ENCODE data around the gene TMEM184B.

The TMEM184B gene

DNA sequence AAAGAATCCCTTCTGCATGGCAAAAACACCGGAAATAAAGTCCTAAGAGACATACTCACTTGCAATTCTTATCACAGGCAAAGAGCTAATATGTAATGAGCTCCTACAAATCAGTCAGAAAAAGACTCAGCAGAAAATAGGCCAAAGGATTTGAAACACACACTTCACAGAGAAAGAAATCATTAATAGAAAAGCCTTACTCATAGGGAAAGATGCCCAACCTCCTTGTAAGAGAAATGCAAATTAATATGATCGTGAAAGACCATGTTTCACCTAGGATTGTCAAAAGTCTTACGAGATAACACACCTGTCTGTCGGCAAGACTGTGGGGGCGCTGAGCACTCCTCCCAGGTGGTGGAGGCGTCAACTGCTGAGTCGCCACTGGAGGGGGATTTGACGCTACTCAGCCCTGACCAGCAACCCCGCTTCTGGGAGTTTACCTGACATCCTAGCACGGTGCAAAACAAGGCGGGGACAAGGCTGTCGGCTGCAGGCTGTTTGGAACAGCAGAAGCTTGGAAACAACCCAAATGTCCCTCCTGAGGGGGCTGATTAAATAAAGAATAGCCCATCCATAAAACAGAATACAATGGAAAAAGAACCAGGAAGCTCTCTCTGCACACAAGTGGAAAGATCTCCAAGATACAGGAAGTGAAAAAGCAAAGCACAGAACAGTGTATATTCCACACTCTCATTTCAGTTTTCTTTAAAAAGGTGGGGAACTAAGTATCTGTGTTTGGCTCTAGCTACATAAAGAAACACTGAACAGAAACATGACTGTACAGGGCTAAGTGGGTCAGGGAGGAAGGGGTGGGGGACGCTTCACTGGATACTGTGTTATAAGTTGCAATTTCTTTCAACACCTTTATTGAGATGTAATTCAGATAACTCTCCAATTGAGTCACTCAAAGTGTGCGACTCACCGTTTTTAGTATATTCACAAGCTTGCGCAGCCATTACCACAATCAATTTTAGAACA lies 33.0 kb upstream of the TMEM184B start:
- Histone ChIP-seq H4K20me1 (ENCODE audit: control insufficient read depth, insufficient read depth, low read depth, low read length) (peaks cover 21% of the 10 kb centered on the region), H3K4me1 (ENCODE audit: control insufficient read depth, low read length) (peaks cover 46% of the 10 kb centered on the region), H3K27ac (ENCODE audit: low read depth, low read length) (peak overlapping the region; percentile 73), H3K9me2 (replicated peaks; ENCODE audit: control insufficient read depth, low read length) (no peaks in the 10 kb centered on the region), H3F3A (ENCODE audit: control insufficient read depth, insufficient read depth) (peaks cover 19% of the 10 kb centered on the region), H3K36me3 (ENCODE audit: control insufficient read depth, low read length) (peaks cover 56% of the 10 kb centered on the region), H3K4me3 (ENCODE audit: low read length) (peak overlapping the region; percentile 47), H3K4me2 (ENCODE audit: low read length) (peak overlapping the region; percentile 72), H3K79me2 (ENCODE audit: control insufficient read depth, low read length) (peaks cover 78% of the 10 kb centered on the region), H3K27me3 (ENCODE audit: control insufficient read depth, low read length) (no peaks in the 10 kb centered on the region), H3K9me3 (ENCODE audit: control insufficient read depth, insufficient read depth, low read length) (no peaks in the 10 kb centered on the region)
- TF ChIP-seq, protein P1, sequence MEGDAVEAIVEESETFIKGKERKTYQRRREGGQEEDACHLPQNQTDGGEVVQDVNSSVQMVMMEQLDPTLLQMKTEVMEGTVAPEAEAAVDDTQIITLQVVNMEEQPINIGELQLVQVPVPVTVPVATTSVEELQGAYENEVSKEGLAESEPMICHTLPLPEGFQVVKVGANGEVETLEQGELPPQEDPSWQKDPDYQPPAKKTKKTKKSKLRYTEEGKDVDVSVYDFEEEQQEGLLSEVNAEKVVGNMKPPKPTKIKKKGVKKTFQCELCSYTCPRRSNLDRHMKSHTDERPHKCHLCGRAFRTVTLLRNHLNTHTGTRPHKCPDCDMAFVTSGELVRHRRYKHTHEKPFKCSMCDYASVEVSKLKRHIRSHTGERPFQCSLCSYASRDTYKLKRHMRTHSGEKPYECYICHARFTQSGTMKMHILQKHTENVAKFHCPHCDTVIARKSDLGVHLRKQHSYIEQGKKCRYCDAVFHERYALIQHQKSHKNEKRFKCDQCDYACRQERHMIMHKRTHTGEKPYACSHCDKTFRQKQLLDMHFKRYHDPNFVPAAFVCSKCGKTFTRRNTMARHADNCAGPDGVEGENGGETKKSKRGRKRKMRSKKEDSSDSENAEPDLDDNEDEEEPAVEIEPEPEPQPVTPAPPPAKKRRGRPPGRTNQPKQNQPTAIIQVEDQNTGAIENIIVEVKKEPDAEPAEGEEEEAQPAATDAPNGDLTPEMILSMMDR (IDR thresholded peaks at IDR 0.05; ENCODE audit: low read depth, low read length, poor library complexity, severe bottlenecking): peak; percentile 40
- no peak for TF ChIP-seq EZH2phosphoT487 (IDR thresholded peaks at IDR 0.05; ENCODE audit: borderline replicate concordance, low read length)

DNA sequence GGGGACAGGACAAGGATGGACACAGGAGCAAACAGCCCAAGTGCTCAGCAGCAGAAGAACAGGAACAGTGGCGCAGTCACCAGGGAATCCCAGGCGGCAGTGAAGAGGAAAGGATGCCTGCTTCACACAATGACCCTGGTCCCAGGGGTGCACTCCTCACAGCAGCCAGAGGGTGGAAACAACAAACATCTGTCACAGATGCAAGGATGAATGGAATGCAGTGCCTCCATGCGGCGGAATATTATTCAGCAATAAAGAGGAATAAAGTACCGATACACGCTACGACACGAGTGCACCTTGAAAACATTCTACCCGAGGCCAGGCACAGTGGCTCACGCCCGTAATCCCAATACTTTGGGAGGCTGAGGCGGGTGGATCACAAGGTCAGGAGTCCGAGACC lies 31.7 kb upstream of the TMEM184B start:
- Histone ChIP-seq H3K79me2 (ENCODE audit: control insufficient read depth, low read length) (peaks cover 65% of the 10 kb centered on the region), H3F3A (ENCODE audit: control insufficient read depth, insufficient read depth) (peaks cover 19% of the 10 kb centered on the region), H3K4me1 (ENCODE audit: control insufficient read depth, low read length) (peaks cover 38% of the 10 kb centered on the region), H3K9me3 (ENCODE audit: control insufficient read depth, insufficient read depth, low read length) (no peaks in the 10 kb centered on the region), H3K4me3 (ENCODE audit: low read length) (no peak overlapping the region), H3K27me3 (ENCODE audit: control insufficient read depth, low read length) (no peaks in the 10 kb centered on the region), H3K36me3 (ENCODE audit: control insufficient read depth, low read length) (peaks cover 57% of the 10 kb centered on the region), H4K20me1 (ENCODE audit: control insufficient read depth, insufficient read depth, low read depth, low read length) (peaks cover 17% of the 10 kb centered on the region), H3K9me2 (replicated peaks; ENCODE audit: control insufficient read depth, low read length) (no peaks in the 10 kb centered on the region), H3K27ac (ENCODE audit: low read depth, low read length) (no peak overlapping the region), H3K4me2 (ENCODE audit: low read length) (no peak overlapping the region)
- no peak for TF ChIP-seq EZH2phosphoT487 (IDR thresholded peaks at IDR 0.05; ENCODE audit: borderline replicate concordance, low read length)
- TF ChIP-seq, protein P1 (IDR thresholded peaks at IDR 0.05; ENCODE audit: low read depth, low read length, poor library complexity, severe bottlenecking): no peak

DNA sequence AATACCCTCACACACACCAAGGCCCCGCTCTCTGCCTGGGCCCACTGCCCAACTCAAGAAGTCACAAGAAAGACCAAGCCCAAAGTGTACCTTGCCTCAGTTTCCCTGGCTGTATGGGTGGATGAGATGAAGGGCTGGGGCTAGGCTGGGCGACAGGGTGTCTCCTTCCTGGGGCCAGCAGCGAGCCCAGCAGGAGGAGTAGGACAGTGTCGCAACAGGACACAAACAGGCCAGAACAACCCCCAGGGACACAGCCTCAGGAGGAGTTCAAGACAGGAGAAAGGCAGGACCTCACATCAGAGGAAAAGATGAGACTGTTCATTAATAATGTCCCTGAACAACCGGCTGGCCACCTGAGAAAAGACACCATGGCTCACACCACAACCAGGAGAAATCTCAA lies 31.2 kb upstream of the TMEM184B start:
- Histone ChIP-seq H4K20me1 (ENCODE audit: control insufficient read depth, insufficient read depth, low read depth, low read length) (peaks cover 17% of the 10 kb centered on the region), H3K9me2 (replicated peaks; ENCODE audit: control insufficient read depth, low read length) (no peaks in the 10 kb centered on the region), H3K4me1 (ENCODE audit: control insufficient read depth, low read length) (peaks cover 38% of the 10 kb centered on the region), H3K4me3 (ENCODE audit: low read length) (no peak overlapping the region), H3F3A (ENCODE audit: control insufficient read depth, insufficient read depth) (peaks cover 19% of the 10 kb centered on the region), H3K9me3 (ENCODE audit: control insufficient read depth, insufficient read depth, low read length) (no peaks in the 10 kb centered on the region), H3K79me2 (ENCODE audit: control insufficient read depth, low read length) (peaks cover 60% of the 10 kb centered on the region), H3K27me3 (ENCODE audit: control insufficient read depth, low read length) (no peaks in the 10 kb centered on the region), H3K36me3 (ENCODE audit: control insufficient read depth, low read length) (peaks cover 60% of the 10 kb centered on the region), H3K27ac (ENCODE audit: low read depth, low read length) (no peak overlapping the region), H3K4me2 (ENCODE audit: low read length) (no peak overlapping the region)
- TF ChIP-seq EZH2phosphoT487 (IDR thresholded peaks at IDR 0.05; ENCODE audit: borderline replicate concordance, low read length): no peak
- TF ChIP-seq, protein P1 (IDR thresholded peaks at IDR 0.05; ENCODE audit: low read depth, low read length, poor library complexity, severe bottlenecking): no peak
